ENCODE data around the gene DGKG.

Gene DGKG

DNA sequence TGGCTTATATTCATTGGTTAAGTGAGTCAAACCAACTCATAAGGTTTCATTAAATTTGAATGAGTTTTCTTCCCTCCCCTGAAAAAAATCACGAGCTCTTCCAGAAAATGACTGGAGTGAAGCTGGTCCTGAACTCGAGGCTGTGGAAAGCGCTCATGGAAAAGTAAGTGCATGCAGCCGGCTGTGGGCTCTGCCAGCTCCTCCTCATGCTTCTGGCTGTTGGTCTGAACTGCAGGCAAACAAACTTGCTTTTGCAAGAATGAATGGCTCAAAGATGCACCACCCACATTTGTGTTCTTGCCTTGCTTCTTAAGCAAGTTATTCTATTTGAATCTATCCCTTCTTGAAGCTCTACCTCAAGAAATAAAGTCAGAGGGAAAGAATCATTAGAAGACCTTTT is 259.3 kb downstream of the DGKG start:
- Histone ChIP-seq H3K27me3 (no peaks in the 10 kb centered on the region), H3K36me3 (no peaks in the 10 kb centered on the region), H3K27ac (no peak overlapping the region), H3K9me3 (no peaks in the 10 kb centered on the region), H3K4me1 (peaks cover 0 to 28% (median 13%) of the 10 kb centered on the region in 4 donors), H3K4me3 (no peak overlapping the region)
- no peak for DNase-seq
- intact Hi-C loops (cut with DNase I; ENCODE audit: low total_unique reads) = loop anchor here (10.0 kb wide), 1 partner anchor 462 kb away; the partner anchor contains the start of gene TBCCD1
- no peak for TF ChIP-seq CTCF (IDR thresholded peaks at IDR 0.05)

GRCh38 chr3:186100398-186100797 is 261.6 kb downstream of the DGKG start:
- Histone ChIP-seq H3K27ac (no peak overlapping the region), H3K36me3 (no peaks in the 10 kb centered on the region), H3K9me3 (no peaks in the 10 kb centered on the region), H3K27me3 (no peaks in the 10 kb centered on the region), H3K4me1 (peaks cover 0 to 29% (median 12%) of the 10 kb centered on the region in 4 donors), H3K4me3 (no peak overlapping the region)
- no peak for TF ChIP-seq CTCF (IDR thresholded peaks at IDR 0.05)
- no peak for DNase-seq
- intact Hi-C loops (cut with DNase I; ENCODE audit: low total_unique reads) = loop anchor here (10.0 kb wide), 1 partner anchor 464 kb away; the partner anchor contains the start of gene TBCCD1

- TF ChIP-seq CTCF (IDR thresholded peaks at IDR 0.05) = no peak
- Histone ChIP-seq H3K9me3 (no peaks in the 10 kb centered on the region), H3K27ac (no peak overlapping the region), H3K4me3 (no peak overlapping the region), H3K27me3 (no peaks in the 10 kb centered on the region), H3K4me1 (peaks cover 0 to 29% (median 12%) of the 10 kb centered on the region in 4 donors), H3K36me3 (no peaks in the 10 kb centered on the region)
- intact Hi-C loops (cut with DNase I; ENCODE audit: low total_unique reads) = no loop called here
- DNase-seq = peak in 1 of 2 donors; percentile 55
These were observed 262.9 kb downstream of the DGKG start for GRCh38 chr3:186099178-186099577.

- no peaks in the 10 kb centered on the region for H3K9me3 ChIP-seq
- DNase-seq = no peak
- H3K36me3 ChIP-seq = no peaks in the 10 kb centered on the region
- peaks cover 0 to 29% (median 12%) of the 10 kb centered on the region in 4 donors for H3K4me1 ChIP-seq
- H3K27me3 ChIP-seq = no peaks in the 10 kb centered on the region
- no peak for TF ChIP-seq CTCF (IDR thresholded peaks at IDR 0.05)
- H3K4me3 ChIP-seq = no peak overlapping the region
- intact Hi-C loops (cut with DNase I; ENCODE audit: low total_unique reads) = no loop called here
- H3K27ac ChIP-seq = no peak overlapping the region
These were observed 263.3 kb downstream of the DGKG start for GRCh38 chr3:186098740-186099139.

- H3K4me3 ChIP-seq = peak overlapping the region; percentile 38 to 39
- H3K9me3 ChIP-seq = no peaks in the 10 kb centered on the region
- no peaks in the 10 kb centered on the region for H3K36me3 ChIP-seq
- intact Hi-C loops (cut with DNase I; ENCODE audit: low total_unique reads) = no loop called here
- H3K27me3 ChIP-seq = no peaks in the 10 kb centered on the region
- H3K4me1 ChIP-seq = peaks cover 0 to 29% (median 12%) of the 10 kb centered on the region in 4 donors
- peak; percentile 43 to 67 for DNase-seq
- peak overlapping the region in 1 of 2 donors; percentile 4 for H3K27ac ChIP-seq
- no peak for TF ChIP-seq CTCF (IDR thresholded peaks at IDR 0.05)
These were observed 264.2 kb downstream of the DGKG start for GRCh38 chr3:186097663-186098451.

Measured in tibial artery (tissue), 4 donors.